ENCODE measurements around the gene PTCD1.

The PTCD1 gene

GRCh38 chr7:99368750-99369389 is 69.7 kb downstream of the PTCD1 start:
- no peak for DNase-seq
